ENCODE results near the gene ACOT11.

DNA sequence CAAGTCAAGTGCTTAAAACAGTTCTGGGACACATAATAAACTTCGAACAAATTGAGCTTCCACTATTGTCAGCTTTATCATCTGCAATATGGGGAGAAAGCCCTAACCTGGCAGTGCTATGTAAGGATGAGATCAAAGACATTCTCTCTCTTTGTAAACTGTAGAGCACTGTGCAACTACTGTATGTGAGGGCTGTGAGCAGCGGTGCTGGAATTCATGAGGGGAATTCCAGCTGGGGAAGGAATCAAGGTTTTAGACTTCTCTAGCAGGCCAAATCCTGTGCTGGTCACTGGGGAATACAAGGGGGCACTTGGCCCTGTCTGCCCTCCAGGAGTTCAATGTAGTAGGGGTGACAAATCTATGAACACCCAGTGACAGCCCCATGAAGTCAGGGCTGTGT lies 66.0 kb downstream of the ACOT11 start:
- TF ChIP-seq, protein P1, sequence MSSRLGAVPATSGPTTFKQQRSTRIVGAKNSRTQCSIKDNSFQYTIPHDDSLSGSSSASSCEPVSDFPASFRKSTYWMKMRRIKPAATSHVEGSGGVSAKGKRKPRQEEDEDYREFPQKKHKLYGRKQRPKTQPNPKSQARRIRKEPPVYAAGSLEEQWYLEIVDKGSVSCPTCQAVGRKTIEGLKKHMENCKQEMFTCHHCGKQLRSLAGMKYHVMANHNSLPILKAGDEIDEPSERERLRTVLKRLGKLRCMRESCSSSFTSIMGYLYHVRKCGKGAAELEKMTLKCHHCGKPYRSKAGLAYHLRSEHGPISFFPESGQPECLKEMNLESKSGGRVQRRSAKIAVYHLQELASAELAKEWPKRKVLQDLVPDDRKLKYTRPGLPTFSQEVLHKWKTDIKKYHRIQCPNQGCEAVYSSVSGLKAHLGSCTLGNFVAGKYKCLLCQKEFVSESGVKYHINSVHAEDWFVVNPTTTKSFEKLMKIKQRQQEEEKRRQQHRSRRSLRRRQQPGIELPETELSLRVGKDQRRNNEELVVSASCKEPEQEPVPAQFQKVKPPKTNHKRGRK (CRISPR knock-in tag; IDR thresholded peaks at IDR 0.05; ENCODE audit: borderline replicate concordance) = no peak
- TF ChIP-seq, protein P2, sequence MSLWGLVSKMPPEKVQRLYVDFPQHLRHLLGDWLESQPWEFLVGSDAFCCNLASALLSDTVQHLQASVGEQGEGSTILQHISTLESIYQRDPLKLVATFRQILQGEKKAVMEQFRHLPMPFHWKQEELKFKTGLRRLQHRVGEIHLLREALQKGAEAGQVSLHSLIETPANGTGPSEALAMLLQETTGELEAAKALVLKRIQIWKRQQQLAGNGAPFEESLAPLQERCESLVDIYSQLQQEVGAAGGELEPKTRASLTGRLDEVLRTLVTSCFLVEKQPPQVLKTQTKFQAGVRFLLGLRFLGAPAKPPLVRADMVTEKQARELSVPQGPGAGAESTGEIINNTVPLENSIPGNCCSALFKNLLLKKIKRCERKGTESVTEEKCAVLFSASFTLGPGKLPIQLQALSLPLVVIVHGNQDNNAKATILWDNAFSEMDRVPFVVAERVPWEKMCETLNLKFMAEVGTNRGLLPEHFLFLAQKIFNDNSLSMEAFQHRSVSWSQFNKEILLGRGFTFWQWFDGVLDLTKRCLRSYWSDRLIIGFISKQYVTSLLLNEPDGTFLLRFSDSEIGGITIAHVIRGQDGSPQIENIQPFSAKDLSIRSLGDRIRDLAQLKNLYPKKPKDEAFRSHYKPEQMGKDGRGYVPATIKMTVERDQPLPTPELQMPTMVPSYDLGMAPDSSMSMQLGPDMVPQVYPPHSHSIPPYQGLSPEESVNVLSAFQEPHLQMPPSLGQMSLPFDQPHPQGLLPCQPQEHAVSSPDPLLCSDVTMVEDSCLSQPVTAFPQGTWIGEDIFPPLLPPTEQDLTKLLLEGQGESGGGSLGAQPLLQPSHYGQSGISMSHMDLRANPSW (CRISPR knock-in tag; conservative IDR thresholded peaks at IDR 0.05; ENCODE audit: low read depth) = no peak
- TF ChIP-seq, protein P3, sequence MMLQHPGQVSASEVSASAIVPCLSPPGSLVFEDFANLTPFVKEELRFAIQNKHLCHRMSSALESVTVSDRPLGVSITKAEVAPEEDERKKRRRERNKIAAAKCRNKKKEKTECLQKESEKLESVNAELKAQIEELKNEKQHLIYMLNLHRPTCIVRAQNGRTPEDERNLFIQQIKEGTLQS (CRISPR knock-in tag; conservative IDR thresholded peaks at IDR 0.05) = no peak
- TF ChIP-seq JUN (CRISPR knock-in tag; IDR thresholded peaks at IDR 0.05) (no peak), NFE2L1 (CRISPR knock-in tag; IDR thresholded peaks at IDR 0.05) (no peak), NR2C2 (CRISPR knock-in tag; IDR thresholded peaks at IDR 0.05) (no peak), ZBTB21 (CRISPR knock-in tag; IDR thresholded peaks at IDR 0.05; ENCODE audit: borderline replicate concordance) (no peak), ZNF121 (CRISPR knock-in tag; IDR thresholded peaks at IDR 0.05) (no peak), SMAD3 (CRISPR knock-in tag; IDR thresholded peaks at IDR 0.05; ENCODE audit: borderline replicate concordance) (no peak), ZNF416 (CRISPR knock-in tag; IDR thresholded peaks at IDR 0.05) (no peak)
- TF ChIP-seq, protein P4, sequence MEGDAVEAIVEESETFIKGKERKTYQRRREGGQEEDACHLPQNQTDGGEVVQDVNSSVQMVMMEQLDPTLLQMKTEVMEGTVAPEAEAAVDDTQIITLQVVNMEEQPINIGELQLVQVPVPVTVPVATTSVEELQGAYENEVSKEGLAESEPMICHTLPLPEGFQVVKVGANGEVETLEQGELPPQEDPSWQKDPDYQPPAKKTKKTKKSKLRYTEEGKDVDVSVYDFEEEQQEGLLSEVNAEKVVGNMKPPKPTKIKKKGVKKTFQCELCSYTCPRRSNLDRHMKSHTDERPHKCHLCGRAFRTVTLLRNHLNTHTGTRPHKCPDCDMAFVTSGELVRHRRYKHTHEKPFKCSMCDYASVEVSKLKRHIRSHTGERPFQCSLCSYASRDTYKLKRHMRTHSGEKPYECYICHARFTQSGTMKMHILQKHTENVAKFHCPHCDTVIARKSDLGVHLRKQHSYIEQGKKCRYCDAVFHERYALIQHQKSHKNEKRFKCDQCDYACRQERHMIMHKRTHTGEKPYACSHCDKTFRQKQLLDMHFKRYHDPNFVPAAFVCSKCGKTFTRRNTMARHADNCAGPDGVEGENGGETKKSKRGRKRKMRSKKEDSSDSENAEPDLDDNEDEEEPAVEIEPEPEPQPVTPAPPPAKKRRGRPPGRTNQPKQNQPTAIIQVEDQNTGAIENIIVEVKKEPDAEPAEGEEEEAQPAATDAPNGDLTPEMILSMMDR (IDR thresholded peaks at IDR 0.05) = no peak
- TF ChIP-seq, protein P5, sequence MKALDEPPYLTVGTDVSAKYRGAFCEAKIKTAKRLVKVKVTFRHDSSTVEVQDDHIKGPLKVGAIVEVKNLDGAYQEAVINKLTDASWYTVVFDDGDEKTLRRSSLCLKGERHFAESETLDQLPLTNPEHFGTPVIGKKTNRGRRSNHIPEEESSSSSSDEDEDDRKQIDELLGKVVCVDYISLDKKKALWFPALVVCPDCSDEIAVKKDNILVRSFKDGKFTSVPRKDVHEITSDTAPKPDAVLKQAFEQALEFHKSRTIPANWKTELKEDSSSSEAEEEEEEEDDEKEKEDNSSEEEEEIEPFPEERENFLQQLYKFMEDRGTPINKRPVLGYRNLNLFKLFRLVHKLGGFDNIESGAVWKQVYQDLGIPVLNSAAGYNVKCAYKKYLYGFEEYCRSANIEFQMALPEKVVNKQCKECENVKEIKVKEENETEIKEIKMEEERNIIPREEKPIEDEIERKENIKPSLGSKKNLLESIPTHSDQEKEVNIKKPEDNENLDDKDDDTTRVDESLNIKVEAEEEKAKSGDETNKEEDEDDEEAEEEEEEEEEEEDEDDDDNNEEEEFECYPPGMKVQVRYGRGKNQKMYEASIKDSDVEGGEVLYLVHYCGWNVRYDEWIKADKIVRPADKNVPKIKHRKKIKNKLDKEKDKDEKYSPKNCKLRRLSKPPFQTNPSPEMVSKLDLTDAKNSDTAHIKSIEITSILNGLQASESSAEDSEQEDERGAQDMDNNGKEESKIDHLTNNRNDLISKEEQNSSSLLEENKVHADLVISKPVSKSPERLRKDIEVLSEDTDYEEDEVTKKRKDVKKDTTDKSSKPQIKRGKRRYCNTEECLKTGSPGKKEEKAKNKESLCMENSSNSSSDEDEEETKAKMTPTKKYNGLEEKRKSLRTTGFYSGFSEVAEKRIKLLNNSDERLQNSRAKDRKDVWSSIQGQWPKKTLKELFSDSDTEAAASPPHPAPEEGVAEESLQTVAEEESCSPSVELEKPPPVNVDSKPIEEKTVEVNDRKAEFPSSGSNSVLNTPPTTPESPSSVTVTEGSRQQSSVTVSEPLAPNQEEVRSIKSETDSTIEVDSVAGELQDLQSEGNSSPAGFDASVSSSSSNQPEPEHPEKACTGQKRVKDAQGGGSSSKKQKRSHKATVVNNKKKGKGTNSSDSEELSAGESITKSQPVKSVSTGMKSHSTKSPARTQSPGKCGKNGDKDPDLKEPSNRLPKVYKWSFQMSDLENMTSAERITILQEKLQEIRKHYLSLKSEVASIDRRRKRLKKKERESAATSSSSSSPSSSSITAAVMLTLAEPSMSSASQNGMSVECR (CRISPR knock-in tag; IDR thresholded peaks at IDR 0.05; ENCODE audit: borderline replicate concordance) = no peak
